Naive B cell (primary cell): Measurements from ENCODE around the gene C16orf82. TPM values are rescaled to one million over a fixed set of nuclear protein-coding genes. Genes with fewer than 3 reads are reported as not detected.
A peak's percentile ranks its signal among the peaks of the same experiment; 100 is the strongest.

ENCODE experiments used
- ATAC-seq, 2 donors: fragments of 150-1000 bp; cut with Tn5 transposase; 2 replicates each; pipeline ENCODE4 v1.10.0; 2021; ENCODE audit warnings: low read depth in 2 of 2, mild to moderate bottlenecking in 2 of 2, moderate library complexity in 2 of 2
- DNase-seq: peaks from one replicate; pipeline ENCODE4 v3.0.0; 2022
- H3K27ac Mint-ChIP-seq, 6 donors: one replicate each; pipeline ENCODE4 v1.8.0; 2020 to 2022; ENCODE audit warnings: mild to moderate bottlenecking in 6 of 6, mixed read lengths in 6 of 6, moderate library complexity in 5 of 6, inconsistent platforms in 2 of 6
- H3K27me3 Mint-ChIP-seq, 3 donors: one replicate each; pipeline ENCODE4 v1.8.0; 2021 to 2022; ENCODE audit warnings: mixed read lengths in 3 of 3, mild to moderate bottlenecking in 1 of 3
- H3K36me3 Mint-ChIP-seq, 2 donors: one replicate each; pipeline ENCODE4 v1.8.0; 2020 to 2022; ENCODE audit warnings: mixed read lengths in 2 of 2, inconsistent platforms in 1 of 2, mild to moderate bottlenecking in 1 of 2
- H3K4me1 Mint-ChIP-seq, 3 donors: one replicate each; pipeline ENCODE4 v1.8.0; 2020 to 2022; ENCODE audit warnings: mixed read lengths in 3 of 3, inconsistent platforms in 1 of 3, mild to moderate bottlenecking in 1 of 3, moderate library complexity in 1 of 3
- H3K4me3 Mint-ChIP-seq, 8 donors: one replicate each; pipeline ENCODE4 v1.8.0; 2020 to 2022; ENCODE audit warnings: mild to moderate bottlenecking in 8 of 8, mixed read lengths in 8 of 8, moderate library complexity in 8 of 8, inconsistent platforms in 2 of 8
- H3K9me3 Mint-ChIP-seq, 7 donors: one replicate each; pipeline ENCODE4 v1.8.0; 2020 to 2022; ENCODE audit warnings: mixed read lengths in 7 of 7, mild to moderate bottlenecking in 5 of 7, inconsistent platforms in 2 of 7, moderate library complexity in 1 of 7
- polyA plus RNA-seq, 6 donors: library from polyadenylated mRNA; unstranded; fragments of 300-500 nt; fragmentation: Illumina TruSeq; gene quantifications; one replicate each; pipeline ENCODE4 v1.2.3, GENCODE V29; 2021; ENCODE audit warnings: low read depth in 6 of 6

C16orf82 gene
- not detected for polyA plus RNA-seq

DNA sequence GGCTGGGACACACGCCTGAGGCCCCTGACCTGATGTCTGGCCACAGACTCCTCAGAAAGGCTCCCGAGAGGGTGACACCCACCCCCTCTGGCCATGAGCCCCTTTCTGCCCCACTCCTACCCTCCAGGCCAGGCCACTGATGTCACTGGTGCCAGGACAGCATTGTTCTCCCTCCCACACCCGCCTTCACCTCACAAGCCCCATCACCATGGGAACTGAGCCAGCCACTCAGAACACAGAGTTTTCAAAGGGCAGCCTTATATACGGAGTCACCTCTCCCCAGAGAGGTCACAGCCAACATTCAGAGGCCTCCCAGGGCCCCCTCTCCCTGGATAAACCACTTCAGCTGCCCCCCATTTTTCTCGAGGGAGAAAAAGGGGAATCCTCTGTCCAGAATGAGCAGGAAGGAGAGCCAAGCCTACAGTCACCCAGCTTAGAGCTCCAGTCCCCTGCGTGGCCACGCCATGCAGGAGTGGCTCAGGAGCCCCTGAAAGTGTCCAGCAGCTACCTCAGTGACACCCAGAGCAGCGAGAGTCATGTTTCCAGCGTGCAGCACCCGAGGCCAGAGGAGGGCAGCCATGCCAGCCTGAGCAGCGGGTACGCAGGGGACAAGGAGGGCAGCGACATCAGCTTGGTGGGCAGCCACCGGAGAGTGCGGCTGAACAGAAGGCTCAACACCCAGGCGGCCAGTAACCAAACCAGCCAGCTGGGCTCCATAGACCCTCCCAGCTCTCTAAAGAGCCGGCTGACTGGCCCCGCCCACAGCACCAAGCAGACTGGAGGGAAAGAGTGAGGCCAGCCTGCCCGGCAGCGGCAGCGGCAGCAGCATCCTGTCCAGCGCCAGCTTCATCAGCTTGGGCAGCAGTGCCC, at the start of gene C16orf82:
C16orf82 (plus strand) TSS at position 260 of the 870 bp plus-strand sequence.
- DNase-seq (no peak), ATAC-seq (no peak)
- H3K4me3 Mint-ChIP-seq = no peak within 1 kb of the TSS
- no peak within 1 kb of the TSS for H3K27ac Mint-ChIP-seq
- peaks cover 24 to 58% (median 28%) of the 10 kb centered on the region in 3 donors for H3K27me3 Mint-ChIP-seq
- no peaks in the 10 kb centered on the region for H3K36me3 Mint-ChIP-seq
- H3K4me1 Mint-ChIP-seq = no peaks in the 10 kb centered on the region
- H3K9me3 Mint-ChIP-seq = peaks cover 0 to 8% (median 3%) of the 10 kb centered on the region in 7 donors

DNA sequence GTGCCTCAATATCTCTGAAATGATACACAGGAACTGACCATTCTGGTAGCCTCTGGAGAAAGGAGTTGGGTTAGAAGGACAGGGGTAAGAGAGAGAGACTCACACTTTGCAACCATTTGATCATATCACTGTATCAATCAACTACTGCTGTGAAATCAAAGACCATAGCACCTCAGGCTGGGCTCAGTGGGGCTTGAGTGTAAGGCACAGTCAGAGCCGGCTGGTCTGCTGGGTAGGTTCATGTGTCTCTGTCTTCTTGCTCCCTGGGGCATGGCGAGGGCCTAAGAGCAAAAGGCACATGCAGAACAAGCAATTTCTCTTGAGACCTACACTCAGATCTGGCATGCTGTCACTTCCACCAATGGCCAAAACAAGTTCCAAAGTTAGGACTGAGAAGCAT, 46.7 kb upstream of the C16orf82 start:
- Mint-ChIP-seq H3K36me3 (peaks cover 0 to 17% of the 10 kb centered on the region in 2 donors), H3K4me1 (peaks cover 0 to 4% (median 0%) of the 10 kb centered on the region in 3 donors), H3K4me3 (no peak overlapping the region), H3K27ac (no peak overlapping the region), H3K9me3 (peaks cover 3 to 16% (median 6%) of the 10 kb centered on the region in 7 donors), H3K27me3 (peaks cover 6 to 42% (median 12%) of the 10 kb centered on the region in 3 donors)
- ATAC-seq = no peak
- no peak for DNase-seq

DNA sequence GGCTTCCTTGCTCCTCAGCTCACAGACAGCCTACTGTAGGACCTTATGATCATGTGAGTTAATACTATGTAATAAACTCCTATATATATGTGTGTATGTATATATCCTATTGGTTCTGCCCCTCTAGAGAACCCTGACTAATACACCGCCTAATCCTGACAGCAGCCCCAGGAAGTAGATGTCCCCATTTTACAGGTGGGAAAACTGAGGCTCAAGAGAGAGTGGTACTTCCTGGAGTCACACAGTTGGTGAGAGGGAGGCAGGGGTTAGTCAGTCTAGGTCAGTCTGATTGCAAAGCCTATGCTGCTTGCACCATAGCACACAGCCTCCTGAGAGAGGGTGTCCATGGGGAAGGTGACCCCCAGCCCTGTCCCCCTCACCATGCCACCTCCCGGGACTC, 42.7 kb upstream of the C16orf82 start:
- DNase-seq (no peak), ATAC-seq (no peak)
- H3K27ac Mint-ChIP-seq = no peak overlapping the region
- no peak overlapping the region for H3K4me3 Mint-ChIP-seq
- H3K4me1 Mint-ChIP-seq = no peaks in the 10 kb centered on the region
- H3K9me3 Mint-ChIP-seq = peaks cover 3 to 21% (median 9%) of the 10 kb centered on the region in 7 donors
- peaks cover 0 to 16% of the 10 kb centered on the region in 2 donors for H3K36me3 Mint-ChIP-seq
- peaks cover 16 to 41% (median 19%) of the 10 kb centered on the region in 3 donors for H3K27me3 Mint-ChIP-seq

DNA sequence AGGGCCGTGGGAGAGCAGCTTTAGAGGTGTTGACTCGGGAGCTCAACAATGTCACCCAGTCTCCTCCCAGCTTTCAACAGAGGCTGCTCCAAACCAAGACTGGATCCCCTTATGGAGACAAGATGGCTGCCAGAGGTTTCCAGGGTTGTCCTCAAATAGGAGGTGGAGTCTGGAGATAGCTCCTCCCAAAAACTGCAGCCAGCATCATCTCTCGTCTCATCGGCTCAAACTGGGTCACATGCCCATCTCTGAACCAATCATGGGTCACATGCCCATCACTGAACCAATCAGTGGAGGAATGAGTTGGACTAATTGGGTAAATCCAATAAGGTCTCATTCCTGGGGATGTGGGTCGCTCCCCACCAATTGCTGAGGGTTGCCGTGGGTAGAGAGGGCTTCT, 41.1 kb upstream of the C16orf82 start:
- DNase-seq (no peak), ATAC-seq (no peak)
- H3K9me3 Mint-ChIP-seq = peaks cover 0 to 15% (median 4%) of the 10 kb centered on the region in 7 donors
- H3K27ac Mint-ChIP-seq = no peak overlapping the region
- H3K4me3 Mint-ChIP-seq = no peak overlapping the region
- H3K4me1 Mint-ChIP-seq = no peaks in the 10 kb centered on the region
- H3K36me3 Mint-ChIP-seq = peaks cover 0 to 9% of the 10 kb centered on the region in 2 donors
- H3K27me3 Mint-ChIP-seq = peaks cover 21 to 32% (median 29%) of the 10 kb centered on the region in 3 donors

DNA sequence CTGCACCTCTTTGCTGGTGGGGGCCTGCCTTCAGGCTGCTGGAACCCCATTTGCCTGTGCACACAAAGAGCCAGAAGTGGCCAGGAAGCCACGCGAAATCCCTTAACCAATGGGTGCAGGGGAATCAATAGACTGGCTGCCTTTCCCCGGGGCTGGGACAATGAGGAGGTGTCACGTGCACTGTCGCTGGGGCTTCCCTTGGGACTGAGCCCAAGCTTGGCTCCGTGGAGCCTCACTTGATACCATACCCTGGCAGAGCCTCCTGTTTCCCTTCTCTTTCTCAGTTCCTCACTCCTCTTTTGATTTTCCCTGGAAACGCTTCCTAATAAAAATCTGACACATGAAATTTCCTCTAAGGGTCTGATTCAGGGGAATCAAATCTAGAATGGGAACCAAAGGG, 38.8 kb upstream of the C16orf82 start:
- no peaks in the 10 kb centered on the region for H3K4me1 Mint-ChIP-seq
- H3K4me3 Mint-ChIP-seq = no peak overlapping the region
- H3K27me3 Mint-ChIP-seq = peaks cover 16 to 27% (median 21%) of the 10 kb centered on the region in 3 donors
- no peak overlapping the region for H3K27ac Mint-ChIP-seq
- ATAC-seq (no peak), DNase-seq (no peak)
- peaks cover 0 to 8% (median 3%) of the 10 kb centered on the region in 7 donors for H3K9me3 Mint-ChIP-seq
- no peaks in the 10 kb centered on the region for H3K36me3 Mint-ChIP-seq

DNA sequence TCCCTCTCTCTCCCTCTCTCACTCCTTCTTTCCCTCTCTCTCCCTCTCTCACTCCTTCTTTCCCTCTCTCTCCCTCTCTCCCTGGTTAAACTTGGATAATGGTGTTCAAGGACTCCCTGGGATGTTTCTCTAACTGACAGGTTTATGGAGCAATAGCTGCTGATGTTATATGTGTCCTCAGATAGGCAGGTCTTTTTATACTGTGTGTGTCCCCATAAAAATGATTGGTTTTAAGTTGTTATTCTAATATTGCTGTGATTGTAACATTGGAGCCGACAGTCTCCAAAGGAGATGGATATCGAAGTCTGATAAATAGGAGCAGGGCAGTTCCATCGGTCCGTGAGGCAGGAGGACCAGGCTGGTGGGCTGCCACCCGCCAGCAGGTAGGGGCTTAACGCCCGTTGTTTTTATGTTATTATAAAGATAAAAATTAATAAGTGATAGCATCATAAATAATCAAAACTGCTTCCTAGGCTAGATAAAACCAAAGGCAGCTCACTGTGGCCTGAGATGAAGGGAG, 38.1 kb upstream of the C16orf82 start:
- DNase-seq (no peak), ATAC-seq (no peak)
- Mint-ChIP-seq H3K27me3 (peaks cover 16 to 27% (median 21%) of the 10 kb centered on the region in 3 donors), H3K36me3 (no peaks in the 10 kb centered on the region), H3K27ac (no peak overlapping the region), H3K9me3 (peaks cover 0 to 8% (median 2%) of the 10 kb centered on the region in 7 donors), H3K4me3 (peak overlapping the region in 1 of 8 donors; percentile 18), H3K4me1 (no peaks in the 10 kb centered on the region)

DNA sequence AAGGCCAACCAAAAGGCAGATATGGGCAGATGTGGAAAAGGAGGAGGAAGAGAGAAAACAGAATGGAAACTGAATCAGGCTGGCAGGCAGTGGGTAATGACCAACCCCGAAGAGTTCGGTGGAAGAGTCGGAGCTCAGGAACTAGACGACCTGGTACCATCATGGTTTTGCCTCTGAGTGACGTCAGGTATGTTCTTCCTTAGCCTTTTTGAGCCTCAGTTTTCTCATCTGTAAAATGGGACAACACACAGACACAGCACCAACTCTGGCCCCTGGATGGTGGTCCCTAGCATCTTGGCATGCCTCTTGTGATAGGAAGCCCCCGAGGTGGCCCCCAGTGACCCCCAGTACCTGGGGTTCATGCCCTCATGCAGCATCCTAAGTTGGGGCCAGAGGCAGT, 37.2 kb upstream of the C16orf82 start:
- Mint-ChIP-seq H3K4me1 (no peaks in the 10 kb centered on the region), H3K27ac (no peak overlapping the region), H3K9me3 (peaks cover 0 to 8% (median 2%) of the 10 kb centered on the region in 7 donors), H3K4me3 (no peak overlapping the region), H3K36me3 (no peaks in the 10 kb centered on the region), H3K27me3 (peaks cover 21 to 27% (median 21%) of the 10 kb centered on the region in 3 donors)
- DNase-seq = no peak
- no peak for ATAC-seq

DNA sequence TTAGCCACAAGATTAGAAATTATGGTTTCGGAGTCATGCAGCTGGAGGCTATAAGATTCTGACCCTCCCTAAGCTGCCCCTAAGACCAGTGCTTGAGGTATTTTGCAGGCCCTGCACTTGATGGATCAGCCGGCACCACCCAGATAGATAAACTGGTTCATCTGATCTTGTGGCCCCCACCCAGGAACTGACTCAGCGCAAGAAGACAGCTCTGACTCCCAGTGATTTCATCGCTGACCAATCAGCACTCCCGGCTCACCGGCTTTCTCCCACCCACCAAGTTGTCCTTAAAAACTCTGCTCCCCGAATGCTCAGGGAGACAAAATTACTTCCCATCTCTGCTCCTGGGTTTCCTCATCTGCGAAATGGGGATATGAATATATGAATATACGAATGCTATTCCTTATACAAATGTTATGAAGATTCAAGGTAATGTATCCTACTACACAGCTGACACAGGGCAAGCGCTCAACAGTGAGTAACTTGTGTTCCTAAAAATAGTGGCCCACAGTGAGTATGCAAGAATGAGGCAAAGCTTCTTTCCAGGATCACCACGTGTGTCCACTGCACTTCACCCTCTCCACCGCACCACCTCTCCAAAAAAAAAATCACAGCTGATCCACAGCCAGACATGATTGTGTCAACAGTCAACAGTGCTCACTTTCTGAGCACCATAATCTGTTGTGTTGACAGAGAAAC, 33.3 kb upstream of the C16orf82 start:
- Mint-ChIP-seq H3K4me1 (no peaks in the 10 kb centered on the region), H3K36me3 (peaks cover 0 to 4% of the 10 kb centered on the region in 2 donors), H3K27ac (no peak overlapping the region), H3K9me3 (peaks cover 0 to 5% (median 0%) of the 10 kb centered on the region in 7 donors), H3K4me3 (no peak overlapping the region), H3K27me3 (peaks cover 34 to 39% (median 36%) of the 10 kb centered on the region in 3 donors)
- ATAC-seq (no peak), DNase-seq (no peak)

DNA sequence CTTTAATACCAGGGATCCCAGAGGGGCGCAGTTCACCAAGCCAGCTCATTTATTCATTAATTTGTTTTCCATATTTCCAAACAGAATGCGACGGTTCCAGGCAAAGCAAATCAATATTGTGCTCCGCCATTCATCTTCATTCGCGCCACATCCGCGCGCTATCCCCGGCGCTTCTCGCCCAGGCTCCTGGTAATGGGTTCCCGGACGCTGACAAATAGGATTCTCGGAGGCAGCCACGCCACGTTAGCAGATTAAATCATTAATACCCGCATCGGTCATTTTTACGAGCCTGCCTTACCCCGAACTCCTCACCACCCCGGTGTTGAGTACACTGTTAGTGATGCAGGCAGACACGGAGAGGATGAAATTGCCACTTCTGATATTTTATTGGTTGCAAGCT, 26.0 kb upstream of the C16orf82 start:
- Mint-ChIP-seq H3K36me3 (no peaks in the 10 kb centered on the region), H3K27me3 (peaks cover 25 to 34% (median 30%) of the 10 kb centered on the region in 3 donors), H3K4me1 (no peaks in the 10 kb centered on the region), H3K4me3 (no peak overlapping the region), H3K27ac (no peak overlapping the region), H3K9me3 (peaks cover 0 to 11% (median 0%) of the 10 kb centered on the region in 7 donors)
- ATAC-seq (no peak), DNase-seq (no peak)

DNA sequence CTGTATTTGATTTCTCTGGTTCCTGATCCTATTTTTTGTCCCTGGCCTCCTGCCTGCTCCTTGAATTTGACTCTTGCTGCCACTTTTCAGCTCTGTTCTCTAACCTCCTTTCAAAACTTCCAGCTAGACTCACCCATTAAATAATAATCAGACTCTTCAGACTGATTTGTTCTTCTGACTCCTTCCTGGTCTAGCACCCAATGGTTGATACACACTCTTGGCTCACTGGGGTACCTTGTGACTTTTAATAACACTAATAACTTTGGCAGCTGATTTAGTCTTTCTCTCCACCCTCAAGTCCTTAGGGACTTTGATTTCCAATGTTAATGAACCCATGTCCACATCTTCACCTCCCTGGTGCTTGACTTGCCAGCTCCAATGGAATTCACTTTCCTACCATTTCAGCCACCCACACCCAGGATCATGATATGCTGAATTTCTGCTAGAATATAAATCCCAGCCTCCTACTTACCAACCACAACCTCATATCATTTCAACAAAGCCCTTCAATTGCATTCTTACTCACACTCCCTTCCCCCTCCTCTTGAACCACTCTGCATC, 19.7 kb upstream of the C16orf82 start:
- Mint-ChIP-seq H3K27me3 (peaks cover 0 to 9% (median 5%) of the 10 kb centered on the region in 3 donors), H3K4me3 (no peak overlapping the region), H3K9me3 (peaks cover 0 to 9% (median 0%) of the 10 kb centered on the region in 7 donors), H3K36me3 (no peaks in the 10 kb centered on the region), H3K27ac (no peak overlapping the region), H3K4me1 (no peaks in the 10 kb centered on the region)
- DNase-seq (no peak), ATAC-seq (no peak)

DNA sequence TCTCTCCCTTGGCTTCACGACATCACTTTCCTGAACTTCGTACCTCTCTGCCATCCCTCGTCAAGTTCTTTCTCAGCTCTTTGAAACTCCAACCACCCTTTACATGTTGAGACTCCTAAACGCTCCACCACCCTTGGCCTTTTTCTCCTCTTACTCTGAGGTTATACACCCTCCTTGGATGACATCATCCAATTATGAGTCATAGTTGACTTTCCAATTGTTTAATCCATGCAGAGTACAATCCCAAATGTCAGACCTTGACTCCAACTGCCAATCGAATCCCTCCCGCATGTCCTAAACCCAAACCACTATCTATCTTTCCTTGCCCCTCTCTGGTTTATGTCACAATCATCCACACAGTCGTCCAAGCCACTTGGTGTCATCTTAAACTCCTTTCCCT, 18.4 kb upstream of the C16orf82 start:
- DNase-seq = no peak
- Mint-ChIP-seq H3K9me3 (peaks cover 0 to 2% (median 0%) of the 10 kb centered on the region in 7 donors), H3K27me3 (peaks cover 0 to 6% (median 2%) of the 10 kb centered on the region in 3 donors), H3K36me3 (no peaks in the 10 kb centered on the region), H3K4me3 (no peak overlapping the region), H3K4me1 (no peaks in the 10 kb centered on the region), H3K27ac (no peak overlapping the region)
- ATAC-seq = no peak

DNA sequence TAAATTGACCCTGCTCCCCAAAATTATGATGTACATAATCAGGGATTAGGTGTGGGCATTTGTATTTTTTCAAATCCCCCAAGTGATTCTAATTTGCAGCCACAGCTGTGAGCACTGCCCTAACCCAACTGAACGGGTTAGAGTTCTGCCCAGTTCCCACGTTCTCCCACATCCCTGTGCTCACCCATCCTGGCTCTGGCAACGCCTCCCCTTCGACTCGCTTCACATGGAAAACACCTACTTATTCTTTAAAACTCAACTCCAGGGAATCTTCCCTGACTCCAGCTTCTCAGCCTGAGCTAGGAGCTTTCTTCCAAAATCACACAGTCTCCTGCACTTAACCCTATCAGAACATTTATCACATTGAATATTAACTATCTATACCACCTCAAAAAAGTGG, 17.6 kb upstream of the C16orf82 start:
- DNase-seq = no peak
- Mint-ChIP-seq H3K27me3 (no peaks in the 10 kb centered on the region), H3K4me3 (no peak overlapping the region), H3K4me1 (no peaks in the 10 kb centered on the region), H3K36me3 (no peaks in the 10 kb centered on the region), H3K27ac (no peak overlapping the region), H3K9me3 (no peaks in the 10 kb centered on the region)
- no peak for ATAC-seq

DNA sequence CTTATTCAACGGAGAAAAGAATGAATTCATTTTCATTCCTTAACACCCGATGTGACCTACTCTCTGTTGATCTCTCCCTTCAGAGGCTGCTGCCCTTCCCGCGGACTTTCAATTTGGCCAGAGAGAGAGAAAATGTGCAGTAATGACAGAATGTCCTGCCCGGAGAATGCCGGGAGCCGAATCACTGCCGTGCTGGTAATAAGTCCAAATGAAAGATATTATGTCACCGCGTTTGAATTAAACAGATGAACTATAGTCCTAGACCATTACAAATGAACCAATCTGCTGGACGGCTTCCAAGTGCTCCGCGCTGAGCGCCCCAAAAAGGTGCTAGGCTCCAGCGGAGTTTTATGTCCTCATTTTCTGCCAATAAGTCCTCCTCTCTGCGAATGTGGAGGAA, 14.7 kb upstream of the C16orf82 start:
- H3K4me3 Mint-ChIP-seq = no peak overlapping the region
- no peak for ATAC-seq
- H3K27me3 Mint-ChIP-seq = peaks cover 0 to 6% (median 0%) of the 10 kb centered on the region in 3 donors
- no peak overlapping the region for H3K27ac Mint-ChIP-seq
- no peak for DNase-seq
- peaks cover 3 to 25% (median 5%) of the 10 kb centered on the region in 7 donors for H3K9me3 Mint-ChIP-seq
- no peaks in the 10 kb centered on the region for H3K4me1 Mint-ChIP-seq
- H3K36me3 Mint-ChIP-seq = peaks cover 0 to 6% of the 10 kb centered on the region in 2 donors
